ENCODE results near the gene LCP2.

LCP2 gene

GRCh38 chr5:170292179-170293104 is 5.1 kb downstream of the LCP2 start:
- no peak for TF ChIP-seq CTCF (conservative IDR thresholded peaks at IDR 0.05; ENCODE audit: low read depth, low read length)
- no peak for DNase-seq (ENCODE audit: low read depth)
- H3K4me3 ChIP-seq (ENCODE audit: low read length), result no peak overlapping the region

DNA sequence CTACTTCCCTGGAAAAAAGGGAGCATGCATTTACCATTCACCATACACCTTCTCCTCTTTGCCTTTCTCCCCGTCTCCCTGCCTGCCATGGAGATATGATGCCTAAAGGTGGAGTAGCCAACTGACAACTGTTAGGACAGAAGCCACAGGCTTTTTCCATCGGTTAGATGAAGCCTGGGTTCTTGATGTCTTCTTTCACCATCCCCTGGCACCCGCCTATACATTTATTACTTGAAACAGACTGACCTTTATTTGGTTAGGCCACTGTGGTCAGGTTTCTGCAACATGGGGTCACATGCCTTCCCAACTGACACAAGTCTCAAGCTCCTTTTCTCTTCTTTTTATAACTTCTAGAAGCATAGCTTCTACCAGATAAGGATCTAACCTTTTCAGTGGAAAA is 7.1 kb downstream of the LCP2 start:
- no peak for TF ChIP-seq CTCF (conservative IDR thresholded peaks at IDR 0.05; ENCODE audit: low read depth, low read length)
- no peak overlapping the region for H3K4me3 ChIP-seq (ENCODE audit: low read length)
- DNase-seq (ENCODE audit: low read depth), result no peak

GRCh38 chr5:170289764-170290163 is 7.8 kb downstream of the LCP2 start:
- no peak for TF ChIP-seq CTCF (conservative IDR thresholded peaks at IDR 0.05; ENCODE audit: low read depth, low read length)
- no peak overlapping the region for H3K4me3 ChIP-seq (ENCODE audit: low read length)
- DNase-seq (ENCODE audit: low read depth), result no peak

DNA sequence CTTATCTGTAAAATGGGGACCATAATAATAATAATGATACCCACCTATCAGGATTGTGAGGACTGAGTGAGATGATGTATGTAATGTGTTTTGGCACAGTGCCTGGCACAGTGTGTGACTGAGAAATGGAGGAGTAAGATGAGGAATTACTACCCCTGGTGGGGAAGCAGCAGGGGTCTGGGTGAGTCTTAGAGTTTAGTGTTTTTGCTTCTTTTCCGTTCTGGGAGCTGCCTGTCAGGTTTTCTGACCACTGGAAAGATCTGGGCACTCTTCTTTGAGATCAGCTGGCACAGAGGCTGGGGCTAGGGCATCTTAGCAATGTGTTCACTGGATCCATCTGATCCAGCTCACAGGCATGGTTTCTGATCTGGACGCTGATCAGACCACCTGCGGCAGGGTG is 8.5 kb downstream of the LCP2 start:
- no peak for DNase-seq (ENCODE audit: low read depth)

GRCh38 chr5:170288551-170288950 is 9.0 kb downstream of the LCP2 start:
- no peak for TF ChIP-seq CTCF (conservative IDR thresholded peaks at IDR 0.05; ENCODE audit: low read depth, low read length)
- H3K4me3 ChIP-seq (ENCODE audit: low read length), result no peak overlapping the region
- no peak for DNase-seq (ENCODE audit: low read depth)

More for the DNA sequence above, 8.5 kb downstream of the LCP2 start:
- no peak overlapping the region for H3K4me3 ChIP-seq (ENCODE audit: low read length)
- no peak for TF ChIP-seq CTCF (conservative IDR thresholded peaks at IDR 0.05; ENCODE audit: low read depth, low read length)

DNA sequence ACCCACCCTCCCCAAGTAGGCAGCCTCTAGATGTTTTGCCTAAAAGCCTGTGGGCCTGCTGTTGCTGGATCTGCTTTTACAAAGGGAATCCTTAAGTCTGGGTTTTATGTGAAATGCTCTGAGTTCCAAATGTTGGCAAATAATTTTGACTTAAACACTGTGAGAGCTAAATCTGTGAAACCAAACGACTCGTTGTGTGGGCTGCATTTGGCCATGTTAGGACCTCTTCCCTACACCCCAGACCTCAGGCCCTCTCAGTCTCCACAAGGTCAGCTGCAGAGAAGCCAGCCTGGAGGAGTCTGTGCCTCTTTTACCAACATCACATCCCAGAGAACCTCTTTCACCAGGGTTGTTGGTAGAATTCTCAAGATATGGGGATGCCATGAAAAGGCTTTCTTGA is 9.4 kb downstream of the LCP2 start:
- TF ChIP-seq CTCF (conservative IDR thresholded peaks at IDR 0.05; ENCODE audit: low read depth, low read length), result no peak
- DNase-seq (ENCODE audit: low read depth), result no peak

DNA sequence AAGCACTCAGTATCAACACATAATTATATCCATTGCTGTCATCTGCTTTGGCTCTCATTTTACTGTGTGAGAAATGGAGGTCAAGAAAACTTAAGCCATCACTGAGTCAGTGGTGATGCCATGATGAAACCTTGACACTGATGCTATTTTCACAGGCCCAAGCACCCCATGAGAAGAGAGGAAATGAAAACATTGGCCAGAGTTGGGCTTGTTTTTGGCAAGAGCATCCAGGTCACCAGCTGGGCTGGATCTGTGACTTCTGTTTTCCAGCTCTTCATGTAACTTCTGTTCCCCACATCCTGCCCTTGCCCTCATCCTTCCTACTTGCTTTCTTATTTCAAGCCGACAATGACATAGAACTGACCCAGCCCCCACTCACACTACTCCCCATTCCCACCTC is 10.0 kb downstream of the LCP2 start:
- TF ChIP-seq CTCF (conservative IDR thresholded peaks at IDR 0.05; ENCODE audit: low read depth, low read length), result no peak
- DNase-seq (ENCODE audit: low read depth), result no peak
- no peak overlapping the region for H3K4me3 ChIP-seq (ENCODE audit: low read length)

More for the DNA sequence above, 9.4 kb downstream of the LCP2 start:
- H3K4me3 ChIP-seq (ENCODE audit: low read length), result no peak overlapping the region

Data from retinal pigment epithelial cell (primary cell).